ENCODE measurements around the gene AGTPBP1. TPM values are rescaled to one million over a fixed set of nuclear protein-coding genes. Genes with fewer than 3 reads are reported as not detected.

The AGTPBP1 gene
- total RNA-seq, 2 donors from 2014 or later = 11.2 to 11.7 TPM

DNA sequence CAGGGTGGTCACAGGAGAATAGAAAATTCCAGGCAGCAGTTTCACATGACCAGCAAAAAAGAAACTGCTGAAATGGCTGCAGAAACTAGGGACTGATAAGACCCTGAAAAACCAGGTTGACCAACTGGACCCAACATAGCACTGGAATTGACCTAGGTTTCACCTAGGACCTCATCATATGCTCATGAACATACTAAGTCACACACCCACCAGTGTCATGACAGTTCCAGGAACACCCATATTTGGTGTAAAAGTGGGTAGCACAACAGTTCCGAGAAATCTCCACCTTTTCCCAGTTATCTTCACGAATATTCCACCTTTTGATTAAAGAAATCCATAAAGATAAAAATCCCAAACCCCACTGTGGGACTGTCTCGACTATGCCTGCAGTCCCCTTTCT, 182.2 kb downstream of the AGTPBP1 start:
- intact Hi-C loops (cut with DNase I) = no loop called here
- H3K27ac ChIP-seq = no peak overlapping the region
- no peaks in the 10 kb centered on the region for H3K9me3 ChIP-seq
- TF ChIP-seq, protein P1, sequence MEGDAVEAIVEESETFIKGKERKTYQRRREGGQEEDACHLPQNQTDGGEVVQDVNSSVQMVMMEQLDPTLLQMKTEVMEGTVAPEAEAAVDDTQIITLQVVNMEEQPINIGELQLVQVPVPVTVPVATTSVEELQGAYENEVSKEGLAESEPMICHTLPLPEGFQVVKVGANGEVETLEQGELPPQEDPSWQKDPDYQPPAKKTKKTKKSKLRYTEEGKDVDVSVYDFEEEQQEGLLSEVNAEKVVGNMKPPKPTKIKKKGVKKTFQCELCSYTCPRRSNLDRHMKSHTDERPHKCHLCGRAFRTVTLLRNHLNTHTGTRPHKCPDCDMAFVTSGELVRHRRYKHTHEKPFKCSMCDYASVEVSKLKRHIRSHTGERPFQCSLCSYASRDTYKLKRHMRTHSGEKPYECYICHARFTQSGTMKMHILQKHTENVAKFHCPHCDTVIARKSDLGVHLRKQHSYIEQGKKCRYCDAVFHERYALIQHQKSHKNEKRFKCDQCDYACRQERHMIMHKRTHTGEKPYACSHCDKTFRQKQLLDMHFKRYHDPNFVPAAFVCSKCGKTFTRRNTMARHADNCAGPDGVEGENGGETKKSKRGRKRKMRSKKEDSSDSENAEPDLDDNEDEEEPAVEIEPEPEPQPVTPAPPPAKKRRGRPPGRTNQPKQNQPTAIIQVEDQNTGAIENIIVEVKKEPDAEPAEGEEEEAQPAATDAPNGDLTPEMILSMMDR (IDR thresholded peaks at IDR 0.05) = no peak
- no peaks in the 10 kb centered on the region for H3K4me1 ChIP-seq
- H3K4me3 ChIP-seq = no peak overlapping the region
- no peaks in the 10 kb centered on the region for H3K27me3 ChIP-seq
- DNase-seq = no peak
- no peaks in the 10 kb centered on the region for H3K36me3 ChIP-seq
- no peak overlapping the region for H3K9ac ChIP-seq (ENCODE audit: low read depth in 2 of 2, low read length in 2 of 2)

DNA sequence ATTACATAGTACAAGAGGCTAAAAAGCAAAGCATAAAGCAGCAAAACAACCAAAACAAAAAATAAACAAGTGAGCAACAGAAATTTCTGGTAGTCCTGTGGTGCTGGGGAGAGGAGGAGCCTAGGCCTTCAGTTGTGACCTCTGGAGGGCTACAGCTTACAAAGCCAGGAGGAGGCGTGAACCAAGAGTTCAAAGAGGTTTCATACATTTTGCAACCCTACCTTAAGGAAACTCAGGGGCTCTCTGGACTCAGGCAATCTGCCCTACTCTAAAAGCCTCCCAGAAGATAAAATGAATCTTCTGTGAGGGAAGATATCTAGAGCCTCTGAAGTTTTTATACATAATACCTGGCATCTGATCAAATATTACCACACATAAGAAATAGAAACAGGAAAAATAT, 187.4 kb downstream of the AGTPBP1 start:
- no peak overlapping the region for H3K4me3 ChIP-seq
- H3K9me3 ChIP-seq = no peaks in the 10 kb centered on the region
- TF ChIP-seq, protein P1 (IDR thresholded peaks at IDR 0.05) = no peak
- DNase-seq = no peak
- H3K36me3 ChIP-seq = no peaks in the 10 kb centered on the region
- no peak overlapping the region for H3K9ac ChIP-seq (ENCODE audit: low read depth in 2 of 2, low read length in 2 of 2)
- H3K27ac ChIP-seq = no peak overlapping the region
- H3K27me3 ChIP-seq = no peaks in the 10 kb centered on the region
- intact Hi-C loops (cut with DNase I) = no loop called here
- no peaks in the 10 kb centered on the region for H3K4me1 ChIP-seq

DNA sequence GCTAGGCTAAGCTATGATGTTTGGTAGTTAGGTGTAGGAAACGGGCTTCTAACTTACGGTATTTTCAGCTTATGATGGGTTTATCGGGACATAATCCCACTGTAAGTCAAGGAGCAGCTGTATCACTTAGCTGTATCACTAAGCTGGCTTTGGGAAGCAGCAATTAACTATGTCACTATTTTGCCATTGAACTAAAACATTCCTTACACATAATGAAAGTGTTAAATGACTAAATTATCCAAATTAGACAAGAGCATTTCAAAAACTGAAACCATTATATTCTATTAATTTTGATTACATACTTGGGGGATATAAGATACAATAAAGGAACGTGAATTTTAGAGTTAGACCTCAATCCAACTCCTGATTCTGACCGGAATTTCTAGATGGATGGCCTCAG, 188.3 kb downstream of the AGTPBP1 start:
- intact Hi-C loops (cut with DNase I) = no loop called here
- no peak overlapping the region for H3K4me3 ChIP-seq
- H3K27me3 ChIP-seq = no peaks in the 10 kb centered on the region
- H3K9me3 ChIP-seq = no peaks in the 10 kb centered on the region
- no peaks in the 10 kb centered on the region for H3K4me1 ChIP-seq
- H3K27ac ChIP-seq = no peak overlapping the region
- TF ChIP-seq, protein P1 (IDR thresholded peaks at IDR 0.05) = no peak
- DNase-seq = no peak
- no peaks in the 10 kb centered on the region for H3K36me3 ChIP-seq
- H3K9ac ChIP-seq (ENCODE audit: low read depth in 2 of 2, low read length in 2 of 2) = no peak overlapping the region

DNA sequence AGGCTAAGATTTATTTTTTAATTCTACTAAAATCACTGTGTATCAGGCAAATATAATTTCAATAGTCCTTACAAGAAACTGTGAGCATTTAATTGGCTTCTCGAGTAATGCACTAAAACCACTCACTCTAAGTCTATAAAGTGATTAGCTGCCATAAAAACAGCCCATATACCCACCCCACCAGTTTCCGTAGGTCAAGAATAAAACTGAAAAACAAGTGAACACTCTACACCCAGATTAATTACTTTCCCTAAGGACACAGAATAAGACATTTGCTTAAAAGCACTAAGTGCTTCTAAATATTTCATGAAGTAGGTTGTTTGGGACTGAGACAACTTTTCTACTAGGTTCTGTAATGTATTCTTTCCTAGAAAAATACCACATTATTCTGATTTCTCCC, 194.2 kb downstream of the AGTPBP1 start:
- no peak for DNase-seq
- Histone ChIP-seq H3K4me3 (no peak overlapping the region), H3K27me3 (no peaks in the 10 kb centered on the region), H3K27ac (no peak overlapping the region), H3K9me3 (no peaks in the 10 kb centered on the region), H3K9ac (ENCODE audit: low read depth in 2 of 2, low read length in 2 of 2) (no peak overlapping the region), H3K36me3 (no peaks in the 10 kb centered on the region), H3K4me1 (no peaks in the 10 kb centered on the region)
- TF ChIP-seq, protein P1 (IDR thresholded peaks at IDR 0.05) = no peak
- intact Hi-C loops (cut with DNase I) = no loop called here

DNA sequence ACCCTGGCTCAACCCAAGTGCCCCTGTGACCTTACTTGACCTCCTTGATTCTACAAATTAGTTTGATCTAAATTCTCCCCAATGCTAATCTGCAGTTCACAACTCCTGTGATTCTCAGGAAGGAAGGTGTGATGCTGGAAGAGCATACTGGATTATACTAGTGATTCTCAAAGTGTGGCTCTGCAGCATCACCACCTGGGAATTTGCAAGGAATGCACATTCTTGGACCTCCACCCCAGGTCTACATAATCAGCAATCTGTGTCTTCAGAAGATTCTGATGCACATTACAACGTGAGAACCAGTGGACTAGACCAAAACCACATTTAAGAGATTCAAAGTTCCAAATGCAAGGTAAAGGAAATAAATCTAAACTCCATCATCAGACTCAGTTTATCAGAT, 198.6 kb downstream of the AGTPBP1 start:
- TF ChIP-seq, protein P1 (IDR thresholded peaks at IDR 0.05) = no peak
- H3K9ac ChIP-seq (ENCODE audit: low read depth in 2 of 2, low read length in 2 of 2) = no peak overlapping the region
- H3K27ac ChIP-seq = no peak overlapping the region
- no peaks in the 10 kb centered on the region for H3K36me3 ChIP-seq
- no peaks in the 10 kb centered on the region for H3K4me1 ChIP-seq
- intact Hi-C loops (cut with DNase I) = no loop called here
- no peak for DNase-seq
- no peaks in the 10 kb centered on the region for H3K27me3 ChIP-seq
- no peaks in the 10 kb centered on the region for H3K9me3 ChIP-seq
- H3K4me3 ChIP-seq = no peak overlapping the region

DNA sequence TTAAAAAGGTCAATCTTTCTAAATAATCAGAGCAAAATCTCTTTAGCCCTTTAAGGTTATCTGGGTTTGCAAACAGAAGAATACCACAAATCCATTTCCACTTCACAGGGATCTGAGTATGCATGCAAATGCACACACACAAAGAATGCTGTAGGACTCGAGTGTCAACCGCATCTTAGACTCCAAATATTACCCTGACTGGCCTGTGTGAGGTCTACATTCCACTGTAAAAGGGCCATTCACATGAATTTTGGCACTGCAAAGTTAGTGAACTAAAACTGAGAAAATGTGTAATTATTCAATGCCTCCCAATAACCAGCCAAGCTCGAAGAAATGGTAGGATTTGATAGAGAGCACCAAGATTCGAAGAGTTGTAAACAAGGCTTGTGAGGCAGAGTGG, 199.9 kb downstream of the AGTPBP1 start:
- Histone ChIP-seq H3K9ac (ENCODE audit: low read depth in 2 of 2, low read length in 2 of 2) (no peak overlapping the region), H3K4me3 (no peak overlapping the region), H3K27ac (no peak overlapping the region), H3K36me3 (no peaks in the 10 kb centered on the region), H3K27me3 (no peaks in the 10 kb centered on the region), H3K4me1 (no peaks in the 10 kb centered on the region), H3K9me3 (no peaks in the 10 kb centered on the region)
- intact Hi-C loops (cut with DNase I) = no loop called here
- no peak for DNase-seq
- TF ChIP-seq, protein P1 (IDR thresholded peaks at IDR 0.05) = no peak

Data from colonic mucosa (tissue), 4 donors.